HG02870 (cell line): ENCODE results near the gene KCTD17.

Source experiments
- ATAC-seq: cut with Tn5 transposase; IDR thresholded peaks from one replicate; pipeline ENCODE4 v1.9.1; 2021; ENCODE audit warnings: mild to moderate bottlenecking, moderate library complexity; ENCODE audit not compliant: unreplicated experiment

The KCTD17 gene

GRCh38 chr22:37020192-37020479, 31.4 kb upstream of the KCTD17 start:
- no peak for ATAC-seq

- no peak for ATAC-seq
Measured at GRCh38 chr22:37021041-37021440, 30.5 kb upstream of the KCTD17 start.

- no peak for ATAC-seq
Measured at GRCh38 chr22:37021710-37022482, 29.6 kb upstream of the KCTD17 start.

GRCh38 chr22:37022483-37023337, 28.8 kb upstream of the KCTD17 start:
- no peak for ATAC-seq

- no peak for ATAC-seq
Measured at GRCh38 chr22:37023743-37024338, 27.7 kb upstream of the KCTD17 start.

- ATAC-seq, result no peak
Measured at GRCh38 chr22:37024339-37025157, 27.0 kb upstream of the KCTD17 start.

- no peak for ATAC-seq
Measured at GRCh38 chr22:37025500-37026070, 26.0 kb upstream of the KCTD17 start.

- ATAC-seq, result no peak
Measured at GRCh38 chr22:37026325-37026724, 25.2 kb upstream of the KCTD17 start.

GRCh38 chr22:37027556-37027955, 24.0 kb upstream of the KCTD17 start:
- ATAC-seq, result no peak

- ATAC-seq, result no peak
Measured at GRCh38 chr22:37028692-37029674, 22.6 kb upstream of the KCTD17 start.

GRCh38 chr22:37030560-37031281, 20.8 kb upstream of the KCTD17 start:
- ATAC-seq, result no peak

GRCh38 chr22:37032134-37032534, 19.4 kb upstream of the KCTD17 start:
- no peak for ATAC-seq

- no peak for ATAC-seq
Measured at GRCh38 chr22:37032535-37033460, 18.7 kb upstream of the KCTD17 start.

GRCh38 chr22:37033605-37034430, 17.7 kb upstream of the KCTD17 start:
- ATAC-seq, result no peak

GRCh38 chr22:37036655-37037377, 14.7 kb upstream of the KCTD17 start:
- no peak for ATAC-seq

GRCh38 chr22:37037669-37038068, 13.9 kb upstream of the KCTD17 start:
- ATAC-seq, result no peak
